ENCODE measurements around the gene ASPN.

DNA sequence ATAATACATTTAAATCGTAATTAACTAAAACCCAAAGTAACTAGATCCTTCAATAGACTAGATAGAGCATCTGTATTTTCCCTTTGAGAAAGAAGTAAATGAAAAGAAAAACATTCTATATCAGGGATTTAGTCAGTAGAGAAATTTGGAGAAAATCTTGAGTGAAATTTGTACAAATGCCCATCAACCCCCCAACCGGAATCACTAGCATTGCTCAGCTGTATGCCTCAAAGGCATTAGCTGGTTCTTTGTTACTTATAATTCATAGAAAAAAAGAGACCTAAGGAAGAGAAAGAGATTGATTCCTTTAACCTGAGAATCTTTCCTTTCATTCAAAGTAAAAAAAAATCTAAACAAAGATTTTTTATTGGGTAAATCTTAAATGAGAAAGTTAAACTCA lies 58.7 kb downstream of the ASPN start:
- TF ChIP-seq, protein P1, sequence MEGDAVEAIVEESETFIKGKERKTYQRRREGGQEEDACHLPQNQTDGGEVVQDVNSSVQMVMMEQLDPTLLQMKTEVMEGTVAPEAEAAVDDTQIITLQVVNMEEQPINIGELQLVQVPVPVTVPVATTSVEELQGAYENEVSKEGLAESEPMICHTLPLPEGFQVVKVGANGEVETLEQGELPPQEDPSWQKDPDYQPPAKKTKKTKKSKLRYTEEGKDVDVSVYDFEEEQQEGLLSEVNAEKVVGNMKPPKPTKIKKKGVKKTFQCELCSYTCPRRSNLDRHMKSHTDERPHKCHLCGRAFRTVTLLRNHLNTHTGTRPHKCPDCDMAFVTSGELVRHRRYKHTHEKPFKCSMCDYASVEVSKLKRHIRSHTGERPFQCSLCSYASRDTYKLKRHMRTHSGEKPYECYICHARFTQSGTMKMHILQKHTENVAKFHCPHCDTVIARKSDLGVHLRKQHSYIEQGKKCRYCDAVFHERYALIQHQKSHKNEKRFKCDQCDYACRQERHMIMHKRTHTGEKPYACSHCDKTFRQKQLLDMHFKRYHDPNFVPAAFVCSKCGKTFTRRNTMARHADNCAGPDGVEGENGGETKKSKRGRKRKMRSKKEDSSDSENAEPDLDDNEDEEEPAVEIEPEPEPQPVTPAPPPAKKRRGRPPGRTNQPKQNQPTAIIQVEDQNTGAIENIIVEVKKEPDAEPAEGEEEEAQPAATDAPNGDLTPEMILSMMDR (IDR thresholded peaks at IDR 0.05; ENCODE audit: low read length) = no peak
- TF ChIP-seq EZH2 (IDR thresholded peaks at IDR 0.05; ENCODE audit: borderline replicate concordance, low read length) = no peak

Measured in OCI-LY1 (cell line).